Activated B cell treated with CpG ODN at 0.5 μM for 24 hours (primary cell): ENCODE results near the gene KHSRP. TPM values are rescaled to one million over a fixed set of nuclear protein-coding genes. Genes with fewer than 3 reads are reported as not detected.
"Not testable (repeated sequence)": the region's sequence is repeated elsewhere in the genome, so short reads cannot be mapped to it uniquely, and the experiment has no call there.

Source experiments
- ATAC-seq: fragments of 200-7000 bp; cut with Tn5 transposase; one replicate; pipeline ENCODE4 v1.10.0; 2021; ENCODE audit warnings: low read depth, mild to moderate bottlenecking, moderate library complexity
- CTCF ChIA-PET: fragments of 350-600 bp; sonication (Branson Sonifier 250); formaldehyde crosslinking; loops from one replicate; lab custom pipeline; 2021; ENCODE audit warnings: antibody characterized with exemption; lab: Charles Lee
- POLR2A ChIA-PET: fragments of 350-600 bp; sonication (Branson Sonifier 250); formaldehyde crosslinking; loops from one replicate; lab custom pipeline; 2021; ENCODE audit warnings: antibody characterized with exemption; lab: Charles Lee
- DNase-seq: peaks from one replicate; pipeline ENCODE4 v3.0.0; 2022
- H3K27ac Mint-ChIP-seq: one replicate; pipeline ENCODE4 v1.8.0; 2020; ENCODE audit warnings: mixed read lengths
- H3K27me3 Mint-ChIP-seq: one replicate; pipeline ENCODE4 v1.8.0; 2021; ENCODE audit warnings: mixed read lengths
- H3K36me3 Mint-ChIP-seq: one replicate; pipeline ENCODE4 v1.8.0; 2021; ENCODE audit warnings: low read depth, mixed read lengths
- H3K4me1 Mint-ChIP-seq: one replicate; pipeline ENCODE4 v1.8.0; 2021; ENCODE audit warnings: mixed read lengths
- H3K4me3 Mint-ChIP-seq: one replicate; pipeline ENCODE4 v1.8.0; 2020; ENCODE audit warnings: mild to moderate bottlenecking, mixed read lengths
- H3K9me3 Mint-ChIP-seq: one replicate; pipeline ENCODE4 v1.8.0; 2020; ENCODE audit warnings: mixed read lengths
- CTCF ChIP-seq: fragments of 200-600 bp; IDR thresholded peaks from one replicate; pipeline ENCODE4 v1.8.0; 2022; ENCODE audit warnings: antibody characterized with exemption, mild to moderate bottlenecking
- intact Hi-C: fragments of 100-400 bp; cut with micrococcal nuclease; formaldehyde crosslinking; loops from one replicate; pipeline ENCODE4 v1.15.1; 2024
- total RNA-seq: library from RNA; stranded (reverse); gene quantifications from 2 replicates; pipeline ENCODE4 v1.2.3, GENCODE V29; 2022

KHSRP gene
- total RNA-seq, 1 donor from 2014 or later = 251 TPM

GRCh38 chr19:6431891-6432290 lies 7.3 kb upstream of the KHSRP start:
- no peaks in the 10 kb centered on the region for H3K4me1 Mint-ChIP-seq
- H3K27ac Mint-ChIP-seq = no peak overlapping the region
- H3K9me3 Mint-ChIP-seq = no peaks in the 10 kb centered on the region
- ChIA-PET POLR2A (interaction anchor here (0.7 kb wide), 1 partner anchor 88 kb away, joined by 3 read pairs; no protein-coding TSS in a partner anchor), CTCF (no interaction called here)
- DNase-seq (no peak), ATAC-seq (no peak)
- H3K27me3 Mint-ChIP-seq = no peaks in the 10 kb centered on the region
- H3K36me3 Mint-ChIP-seq = no peaks in the 10 kb centered on the region
- H3K4me3 Mint-ChIP-seq = no peak overlapping the region
- no peak for TF ChIP-seq CTCF
- intact Hi-C loops = no loop called here

- DNase-seq (no peak), ATAC-seq (no peak)
- no peaks in the 10 kb centered on the region for H3K9me3 Mint-ChIP-seq
- H3K4me3 Mint-ChIP-seq = no peak overlapping the region
- no peaks in the 10 kb centered on the region for H3K27me3 Mint-ChIP-seq
- no peak for TF ChIP-seq CTCF
- CTCF ChIA-PET = no interaction called here
- H3K4me1 Mint-ChIP-seq = peaks cover 7% of the 10 kb centered on the region
- POLR2A ChIA-PET = interaction anchor here (0.7 kb wide), 1 partner anchor 92 kb away, joined by 3 read pairs; no protein-coding TSS in a partner anchor
- H3K27ac Mint-ChIP-seq = no peak overlapping the region
- no peaks in the 10 kb centered on the region for H3K36me3 Mint-ChIP-seq
- intact Hi-C loops = loop anchor here (10.0 kb wide), 2 partner anchors 145 to 705 kb away; partner anchors contain the start of genes CATSPERD and LONP1
Observed at GRCh38 chr19:6429419-6430221, 5.0 kb upstream of the KHSRP start.

GRCh38 chr19:6428692-6429418 lies 4.2 kb upstream of the KHSRP start:
- POLR2A ChIA-PET, H3K27me3 Mint-ChIP-seq, H3K4me1 Mint-ChIP-seq, CTCF ChIA-PET, DNase-seq, H3K27ac Mint-ChIP-seq, H3K36me3 Mint-ChIP-seq, H3K4me3 Mint-ChIP-seq, ATAC-seq, H3K9me3 Mint-ChIP-seq: not testable (repeated sequence)
- intact Hi-C loops = loop anchor here (10.0 kb wide), 2 partner anchors 146 to 704 kb away; partner anchors contain the start of genes CATSPERD and LONP1

GRCh38 chr19:6427131-6427530 lies 2.5 kb upstream of the KHSRP start:
- H3K4me1 Mint-ChIP-seq = peaks cover 25% of the 10 kb centered on the region
- no peak for TF ChIP-seq CTCF
- no peaks in the 10 kb centered on the region for H3K9me3 Mint-ChIP-seq
- DNase-seq (no peak), ATAC-seq (no peak)
- intact Hi-C loops = loop anchor here (10.0 kb wide), 2 partner anchors 148 to 702 kb away; partner anchors contain the start of genes CATSPERD and LONP1
- ChIA-PET CTCF (no interaction called here), POLR2A (interaction anchor here (0.5 to 0.9 kb wide), 2 partner anchors 27 to 32 kb away, joined by 4 read pairs; partner anchors contain the start of gene SLC25A23)
- no peak overlapping the region for H3K27ac Mint-ChIP-seq
- peaks cover 11% of the 10 kb centered on the region for H3K36me3 Mint-ChIP-seq
- no peaks in the 10 kb centered on the region for H3K27me3 Mint-ChIP-seq
- no peak overlapping the region for H3K4me3 Mint-ChIP-seq

GRCh38 chr19:6425732-6426620 lies 1.4 kb upstream of the KHSRP start:
- peaks cover 30% of the 10 kb centered on the region for H3K4me1 Mint-ChIP-seq
- ChIA-PET CTCF (no interaction called here), POLR2A (interaction anchor here (0.6 to 2.8 kb wide), 9 partner anchors 33 to 643 kb away, joined by 3 to 22 read pairs (median 6); partner anchors contain the start of genes ALKBH7, DENND1C, GTF2F1 and NDUFA11)
- TF ChIP-seq CTCF = no peak
- H3K9me3 Mint-ChIP-seq = no peaks in the 10 kb centered on the region
- no peaks in the 10 kb centered on the region for H3K27me3 Mint-ChIP-seq
- H3K27ac Mint-ChIP-seq = peak overlapping the region; percentile 85
- H3K4me3 Mint-ChIP-seq = peak overlapping the region; percentile 78
- ATAC-seq (no peak), DNase-seq (no peak)
- peaks cover 22% of the 10 kb centered on the region for H3K36me3 Mint-ChIP-seq
- intact Hi-C loops = loop anchor here (1.0 to 10.0 kb wide), 10 partner anchors 33 to 701 kb away; partner anchors contain the start of genes CATSPERD, CLPP, DENND1C and GTF2F1
